CD4-positive, alpha-beta T cell treated with Interferon alpha-2 for 1 hour (primary cell): Measurements from ENCODE around the gene SLC29A2.
"Not testable (repeated sequence)": the region's sequence is repeated elsewhere in the genome, so short reads cannot be mapped to it uniquely, and the experiment has no call there.

ENCODE experiments used
- DNase-seq, 2 donors: peaks; one replicate each; pipeline ENCODE4 v3.0.0-alpha.2; 2020 to 2022

The SLC29A2 gene

DNA sequence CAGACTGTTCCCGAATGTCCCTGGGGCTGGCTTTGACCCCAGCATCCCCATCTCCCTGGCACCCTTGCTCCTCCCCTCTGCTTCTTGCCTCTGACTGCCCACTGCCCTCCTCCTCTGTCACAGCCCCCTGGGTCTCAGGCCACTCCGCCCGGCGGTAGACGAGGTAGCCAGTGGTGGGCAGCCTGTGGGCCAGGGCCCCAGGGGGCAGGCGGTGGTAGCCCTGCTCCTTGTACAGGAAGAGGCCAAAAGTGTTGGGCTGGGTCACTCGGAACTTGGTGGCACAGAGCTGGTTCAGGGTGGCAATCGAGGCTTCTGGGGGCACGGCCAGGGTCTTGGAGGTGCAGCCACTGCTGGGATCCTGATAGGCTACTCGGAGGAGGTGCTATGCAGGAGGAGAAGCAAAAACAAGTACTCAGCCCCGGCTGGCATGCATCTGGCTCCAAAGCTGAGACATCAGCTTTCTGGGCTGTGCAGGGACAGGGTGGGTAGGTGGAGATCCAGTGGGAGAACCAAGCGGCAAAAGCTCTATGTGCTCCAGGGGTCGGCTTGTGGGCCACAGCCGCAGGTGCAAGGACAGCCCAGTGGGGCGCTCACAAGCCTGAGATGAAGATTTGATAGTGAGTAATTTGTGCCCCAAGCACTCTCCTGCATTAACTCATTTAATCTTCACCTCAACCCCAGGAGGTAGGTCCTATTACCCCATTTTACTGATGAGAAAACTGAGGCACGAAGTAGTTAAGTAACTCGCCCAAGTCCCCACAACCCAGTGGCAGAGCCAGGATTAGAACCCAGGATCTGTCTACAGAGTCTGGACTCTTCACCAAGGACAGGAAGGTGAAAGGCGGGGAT lies 39.0 kb downstream of the SLC29A2 start:
- no peak for DNase-seq

DNA sequence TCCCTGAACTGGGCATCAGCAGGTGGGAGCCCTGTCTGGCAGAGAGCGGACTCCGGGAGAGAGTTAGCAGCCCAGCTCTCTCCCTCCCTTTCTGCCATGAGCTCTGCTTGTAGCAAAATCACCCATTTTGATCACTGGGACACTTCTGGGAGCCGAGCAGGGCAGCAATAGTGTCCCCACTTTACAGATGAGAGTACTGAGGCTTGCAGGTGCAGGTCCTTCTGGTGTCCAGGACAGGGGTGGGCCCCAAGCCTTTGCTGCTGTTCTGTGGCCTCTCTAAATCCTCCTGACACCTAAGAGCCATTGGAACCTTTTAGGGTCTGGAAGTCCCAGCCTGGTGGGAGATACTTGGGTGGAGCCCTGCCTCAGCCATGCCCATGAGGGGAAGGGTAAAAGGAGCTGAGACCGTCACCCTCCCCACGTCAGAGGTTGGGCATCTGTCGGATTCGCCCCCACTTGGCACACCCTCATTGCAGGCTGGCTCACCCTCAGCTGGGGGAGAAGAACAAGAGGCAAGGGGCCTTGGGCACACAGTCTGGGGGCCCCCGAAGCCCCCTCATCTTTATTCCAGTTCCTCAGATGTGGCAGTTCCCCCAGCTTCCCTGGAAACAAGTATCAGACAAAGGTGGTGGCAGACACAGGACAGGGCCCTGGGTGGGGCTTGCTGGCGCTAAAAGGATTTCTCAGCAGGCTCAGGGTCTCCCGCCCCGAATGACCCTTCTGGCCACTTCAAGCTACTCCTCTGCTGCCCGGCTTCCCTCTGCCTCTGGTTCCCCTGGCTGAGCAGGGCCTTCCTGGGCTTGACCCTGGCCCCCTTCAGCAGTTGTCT lies 39.8 kb downstream of the SLC29A2 start:
- DNase-seq: no peak

DNA sequence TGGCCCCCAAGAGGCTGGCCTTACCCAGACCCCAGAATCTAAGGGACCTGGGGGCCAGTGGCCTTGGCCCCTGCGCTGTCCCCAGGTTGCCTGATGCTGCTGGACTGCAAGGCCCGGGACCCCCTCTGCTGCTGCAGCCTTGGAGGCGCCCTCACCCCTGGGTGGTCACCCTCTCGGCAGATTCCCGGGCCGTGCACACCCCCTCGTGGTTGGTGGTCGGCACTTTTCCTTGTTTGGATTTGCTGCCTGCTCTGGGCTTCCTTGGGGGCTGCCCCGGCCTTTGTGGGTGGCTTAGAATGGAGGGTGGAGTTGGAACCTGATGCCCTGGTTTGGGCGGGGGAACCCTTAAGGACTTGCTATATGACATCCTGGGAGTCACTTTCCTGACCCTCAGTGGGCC lies 40.6 kb downstream of the SLC29A2 start:
- no peak for DNase-seq

DNA sequence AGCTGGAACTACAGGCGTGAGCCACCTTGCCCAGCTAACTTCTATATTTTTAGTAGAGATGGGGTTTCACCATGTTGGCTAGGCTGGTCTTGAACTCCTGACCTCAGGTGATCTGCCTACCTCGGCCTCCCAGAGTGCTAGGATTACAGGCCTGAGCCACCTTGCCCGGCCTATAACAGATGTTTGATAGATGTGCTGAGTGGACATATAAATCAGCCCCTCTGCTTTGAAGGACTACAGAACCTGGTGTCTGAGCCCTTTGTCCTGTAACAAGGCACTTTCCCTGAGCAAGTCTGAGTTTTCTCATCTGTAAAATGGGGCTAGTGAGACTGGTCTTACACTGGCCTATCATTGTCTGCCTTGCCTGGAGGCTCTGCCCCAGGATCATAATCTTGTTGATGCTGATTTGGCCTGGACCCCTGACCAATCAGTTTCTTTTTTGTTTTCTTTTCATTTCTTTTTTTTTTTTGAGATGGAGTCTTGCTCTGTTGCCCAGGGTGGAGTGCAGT lies 42.3 kb downstream of the SLC29A2 start:
- DNase-seq: no peak

DNA sequence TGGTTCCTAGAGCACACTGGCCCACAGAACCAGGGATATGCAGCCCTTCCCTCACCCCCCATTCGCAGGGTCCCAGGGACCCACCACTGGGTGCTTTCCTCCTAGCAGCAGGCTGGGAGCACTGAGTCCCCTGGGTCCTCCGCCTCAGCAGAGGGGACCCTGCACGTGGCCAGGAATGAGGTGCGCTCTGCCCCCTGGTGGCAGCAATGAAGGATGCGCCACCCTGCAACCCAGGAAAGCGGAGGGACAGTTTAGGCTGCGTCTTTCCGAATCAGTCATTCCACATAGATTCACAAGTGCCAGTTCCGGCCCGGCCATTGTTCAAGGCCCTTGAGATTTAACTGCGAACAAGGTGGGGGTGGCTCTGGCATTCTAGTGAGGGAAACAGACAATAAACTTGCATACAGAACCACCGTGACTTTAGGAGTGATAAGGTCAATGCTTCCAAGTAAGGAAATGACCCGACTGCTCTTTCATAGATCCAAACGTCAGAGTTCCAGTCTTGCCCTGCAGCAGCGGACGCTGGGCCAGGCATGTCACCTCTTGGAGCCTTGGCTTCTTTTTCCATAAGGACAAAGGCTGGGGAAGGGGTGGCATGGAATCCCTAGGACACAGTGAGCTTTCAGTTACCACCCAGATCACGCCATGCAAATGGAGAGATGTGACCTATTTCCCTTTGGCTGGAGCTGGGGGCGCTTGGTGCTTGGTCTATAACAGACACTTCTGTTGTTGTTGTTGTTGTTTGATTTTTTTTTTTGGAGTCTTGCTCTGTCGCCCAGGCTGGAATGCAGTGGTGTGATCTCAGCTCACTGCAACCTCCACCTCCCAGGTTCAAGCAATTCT lies 43.0 kb downstream of the SLC29A2 start:
- DNase-seq: peak; percentile 80 to 87

DNA sequence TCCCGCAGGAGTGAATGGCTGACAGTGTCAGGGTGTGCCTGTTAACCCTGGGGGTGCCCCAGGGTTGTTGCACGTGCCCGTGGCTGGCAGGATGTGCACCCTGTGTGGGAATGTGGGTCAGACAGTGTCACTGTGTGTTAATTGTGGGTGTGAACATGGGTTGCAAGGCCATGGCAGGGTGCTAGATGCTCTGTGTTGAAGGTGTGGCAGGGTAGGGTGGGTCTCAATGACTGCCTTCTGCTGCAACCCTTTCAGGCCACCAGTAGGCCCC lies 43.6 kb downstream of the SLC29A2 start:
- peak; percentile 44 to 69 for DNase-seq

DNA sequence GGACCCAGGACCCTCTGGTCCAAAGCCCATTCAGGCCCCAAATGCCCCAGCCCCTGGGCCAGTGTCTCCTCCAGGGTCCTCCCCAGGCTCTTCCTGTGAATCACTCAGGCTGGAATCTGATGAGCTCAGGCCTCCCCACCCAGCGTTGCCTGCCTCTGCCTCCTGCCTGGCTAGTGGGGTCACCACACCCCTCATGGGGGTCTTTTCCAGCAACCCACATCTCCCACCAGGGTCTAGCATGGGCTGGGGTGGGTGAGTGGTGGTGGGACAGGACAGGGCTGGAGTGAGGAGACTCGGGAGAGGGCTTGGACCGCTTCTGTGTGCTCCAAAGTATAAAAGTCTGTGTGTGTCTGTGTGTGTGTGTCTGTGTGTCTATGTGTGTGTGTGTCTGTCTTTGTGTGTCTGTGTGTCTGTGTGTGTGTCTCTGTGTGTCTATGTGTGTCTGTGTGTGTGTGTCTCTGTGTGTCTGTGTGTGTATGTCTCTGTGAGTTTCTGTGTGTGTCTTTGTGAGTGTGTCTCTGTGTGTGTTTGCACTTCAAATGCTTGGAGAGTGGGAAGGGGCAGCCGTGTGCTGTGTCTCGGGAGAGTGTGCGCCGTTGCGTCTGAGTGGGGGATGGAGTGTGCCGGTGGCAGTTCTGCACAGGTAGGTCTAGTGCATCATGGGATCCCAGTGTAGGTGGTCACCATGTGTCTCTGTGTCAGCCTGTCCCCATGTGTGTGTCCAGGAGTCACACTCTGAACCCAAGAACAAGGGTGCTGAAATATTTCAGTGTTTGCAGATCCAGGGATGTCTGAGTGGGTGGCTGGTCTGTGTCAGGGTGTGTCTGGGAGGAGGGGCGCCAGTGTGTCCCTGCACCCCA lies 44.2 kb downstream of the SLC29A2 start:
- no peak for DNase-seq

DNA sequence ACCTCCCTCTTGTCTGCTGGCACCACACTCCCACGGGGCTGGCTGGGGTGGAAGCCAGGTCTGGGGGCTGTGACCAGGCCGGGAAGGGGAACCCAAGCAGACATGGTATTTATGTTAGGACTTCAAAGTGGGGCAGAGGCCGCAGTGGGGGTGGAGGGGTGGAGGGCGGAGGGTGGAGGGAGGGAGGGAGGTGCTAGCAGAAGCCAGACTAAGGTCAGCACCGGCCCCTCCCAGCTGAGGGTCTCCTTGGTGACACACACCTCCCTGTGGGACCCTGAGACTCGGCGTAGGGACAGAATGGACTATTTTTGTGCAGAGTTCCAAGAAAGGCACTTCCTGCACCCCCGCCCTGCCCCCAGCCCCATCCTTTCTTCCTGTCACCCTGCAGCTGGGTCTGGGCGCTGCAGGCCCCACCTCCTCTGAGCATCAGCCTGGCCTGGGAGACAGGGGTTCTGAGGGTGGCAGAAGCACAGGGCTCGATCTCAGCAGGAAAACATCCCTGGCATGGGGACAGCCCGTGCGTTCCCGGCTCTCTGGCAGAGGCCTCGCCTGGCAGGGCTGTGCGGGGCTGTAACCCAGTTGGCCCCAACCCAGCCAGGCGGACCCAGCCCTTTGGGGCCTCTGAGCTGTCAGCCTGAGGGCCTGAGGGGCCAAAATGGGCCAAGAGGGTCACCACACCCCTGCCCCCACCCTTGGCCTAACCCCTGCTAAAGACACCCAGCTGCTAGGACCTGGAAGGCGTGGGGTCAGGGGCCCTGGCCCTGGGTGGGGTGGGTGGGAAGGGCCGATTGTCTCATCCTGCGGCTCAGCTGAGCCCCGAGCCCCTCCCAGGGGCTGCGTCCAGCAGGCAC lies 45.1 kb downstream of the SLC29A2 start:
- peak; percentile 20 to 46 for DNase-seq

DNA sequence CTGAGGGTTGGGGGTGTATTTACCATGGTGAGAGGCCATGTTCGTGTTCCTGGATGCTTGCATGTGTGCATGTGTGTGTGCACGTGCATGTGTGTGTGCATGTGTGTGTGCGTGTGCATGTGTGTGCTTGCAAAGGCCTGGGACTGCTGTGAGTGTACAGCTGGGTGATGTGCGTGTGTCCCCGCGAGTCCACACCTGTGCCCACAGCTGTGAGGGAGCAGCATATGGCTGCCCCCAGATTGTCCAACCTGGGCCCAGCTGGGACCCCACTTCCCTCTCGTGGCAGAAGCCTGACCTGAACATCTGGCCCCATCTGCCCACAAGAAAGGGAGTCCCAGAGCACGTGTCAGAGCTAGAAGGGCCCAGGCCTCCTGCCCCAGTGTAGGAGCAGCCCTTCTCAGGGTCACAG lies 46.3 kb downstream of the SLC29A2 start:
- DNase-seq: no peak

DNA sequence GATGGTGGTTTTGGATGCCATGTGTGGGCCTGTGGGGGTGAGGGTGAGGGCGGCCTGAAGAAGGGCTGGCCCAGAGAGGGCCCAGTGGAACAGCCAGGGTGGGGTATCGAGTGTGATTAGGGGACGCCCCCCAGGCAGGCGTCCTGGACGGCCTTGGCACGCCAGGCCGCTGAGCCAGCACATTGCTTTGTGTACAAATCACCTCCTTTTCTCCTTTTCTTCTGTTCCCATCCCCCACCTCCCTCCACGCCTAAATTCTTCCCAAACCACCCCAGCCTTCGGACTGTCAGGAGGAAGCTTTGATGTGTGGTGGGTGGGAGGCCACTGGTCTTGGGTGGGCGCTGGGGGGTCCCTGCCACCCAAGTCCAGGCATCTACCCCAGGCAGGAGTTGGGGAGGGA lies 46.9 kb downstream of the SLC29A2 start:
- no peak for DNase-seq

DNA sequence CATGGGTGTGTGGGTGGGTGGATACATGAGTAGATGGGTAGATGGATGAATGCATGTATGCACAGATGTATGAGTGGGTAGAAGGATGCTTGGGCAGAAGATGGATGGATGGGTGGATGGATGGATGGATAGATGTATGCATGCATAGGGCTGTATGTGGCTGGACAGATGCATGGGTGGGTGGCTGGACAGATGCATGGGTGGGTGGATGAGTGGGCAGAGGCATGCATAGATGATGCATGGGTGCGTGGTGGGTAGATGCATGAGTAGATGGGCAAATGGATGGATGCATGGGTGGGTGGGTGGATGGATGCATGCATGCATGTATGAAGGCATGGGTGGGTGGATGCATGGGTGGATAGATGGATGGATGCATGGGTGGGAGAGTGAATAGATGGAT lies 47.9 kb downstream of the SLC29A2 start:
- DNase-seq: no peak

DNA sequence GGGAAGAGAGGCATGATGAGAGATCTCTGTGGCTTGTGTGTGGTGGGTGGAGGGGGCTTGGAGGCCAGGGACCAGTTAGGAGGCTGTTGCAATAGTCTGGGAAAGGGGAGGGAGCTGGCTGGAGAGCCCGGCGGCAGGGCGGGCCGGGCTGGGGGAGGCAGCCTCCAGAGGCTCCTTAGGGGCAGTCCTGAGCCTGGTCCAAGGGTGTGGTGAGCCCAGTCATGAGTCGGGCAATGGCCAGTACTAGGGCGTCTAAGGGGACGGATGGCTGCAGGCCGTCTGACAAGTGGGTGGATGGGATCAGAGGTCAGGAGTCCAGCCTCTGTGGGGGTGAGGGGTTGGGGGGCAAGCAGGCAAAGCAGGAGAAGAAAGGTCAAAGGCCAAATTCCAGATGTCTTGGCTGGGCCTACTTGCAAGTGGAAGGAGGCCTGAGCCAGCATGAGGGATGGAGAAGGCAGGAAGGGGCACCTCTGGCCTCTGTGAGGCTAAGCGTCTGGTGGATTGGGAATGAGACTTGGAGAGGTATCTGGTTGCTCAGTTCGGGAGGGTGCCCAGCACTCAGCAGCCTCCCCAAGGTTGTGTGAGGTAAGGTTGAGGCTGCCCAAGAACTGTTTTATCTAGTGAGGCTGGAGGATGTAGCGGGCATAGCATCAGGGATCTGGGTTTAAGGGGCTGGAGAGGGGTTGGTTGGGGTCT lies 48.7 kb downstream of the SLC29A2 start:
- DNase-seq: no peak

DNA sequence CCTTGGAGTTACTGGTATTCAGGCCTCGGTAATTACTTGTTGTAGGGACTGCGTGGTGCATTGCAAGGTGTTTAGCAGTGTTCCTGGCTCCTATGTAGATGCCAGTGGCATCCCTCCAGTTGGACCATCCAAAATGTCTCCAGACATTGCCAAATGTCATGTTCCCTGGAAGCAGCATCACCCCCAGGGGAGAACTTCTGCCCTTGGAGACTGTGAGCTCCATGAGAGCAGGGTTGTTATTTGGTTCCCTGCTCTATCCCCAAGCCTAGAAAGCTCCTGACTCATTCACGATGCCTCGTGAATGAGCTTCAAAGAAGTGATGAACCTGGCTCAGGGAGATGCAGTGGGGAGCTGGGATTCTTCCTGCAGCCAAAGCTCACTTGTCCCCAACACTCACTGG lies 50.0 kb downstream of the SLC29A2 start:
- DNase-seq: no peak

DNA sequence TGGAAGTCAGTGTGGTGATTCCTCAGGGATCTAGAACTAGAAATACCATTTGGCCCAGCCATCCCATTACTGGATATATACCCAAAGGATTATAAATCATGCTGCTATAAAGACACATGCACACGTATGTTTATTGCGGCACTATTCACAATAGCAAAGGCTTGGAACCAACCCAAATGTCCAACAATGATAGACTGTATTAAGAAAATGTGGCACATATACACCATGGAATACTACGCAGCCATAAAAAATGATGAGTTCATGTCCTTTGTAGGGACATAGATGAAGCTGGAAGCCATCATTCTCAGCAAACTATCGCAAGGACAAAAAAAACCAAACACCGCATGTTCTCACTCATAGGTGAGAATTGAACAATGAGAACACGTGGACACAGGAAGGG lies 50.8 kb downstream of the SLC29A2 start:
- DNase-seq: not testable (repeated sequence)

DNA sequence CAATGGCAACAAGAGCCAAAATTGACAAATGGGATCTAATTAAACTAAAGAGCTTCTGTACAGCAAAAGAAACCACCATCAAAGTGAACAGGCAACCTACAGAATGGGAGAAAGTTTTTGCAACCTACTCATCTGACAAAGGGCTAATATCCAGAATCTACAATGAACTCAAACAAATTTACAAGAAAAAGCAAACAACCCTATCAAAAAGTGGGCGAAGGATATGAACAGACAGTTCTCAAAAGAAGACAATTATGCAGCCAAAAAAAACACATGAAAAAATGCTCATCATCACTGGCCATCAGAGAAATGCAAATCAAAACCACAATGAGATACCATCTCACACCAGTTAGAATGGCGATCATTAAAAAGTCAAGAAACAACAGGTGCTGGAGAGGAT lies 51.3 kb downstream of the SLC29A2 start:
- not testable (repeated sequence) for DNase-seq

DNA sequence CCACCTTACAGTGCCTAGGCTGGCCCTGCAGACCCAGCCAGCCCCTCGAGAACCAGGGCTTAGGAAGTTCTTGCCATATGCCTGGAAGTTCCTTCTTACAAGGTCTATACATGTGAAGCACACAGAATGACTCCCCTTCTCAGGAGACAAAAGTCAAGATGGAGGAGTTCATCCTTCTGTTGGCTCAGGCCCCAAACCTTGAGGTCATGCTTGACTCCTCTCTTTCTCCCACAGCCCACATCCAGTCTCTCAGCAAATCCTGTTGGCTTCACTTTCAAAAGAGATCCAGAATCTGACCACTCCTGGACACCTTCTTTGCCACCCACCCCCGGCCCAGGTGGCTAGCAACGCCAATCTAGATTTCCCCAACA lies 53.0 kb downstream of the SLC29A2 start:
- no peak for DNase-seq

DNA sequence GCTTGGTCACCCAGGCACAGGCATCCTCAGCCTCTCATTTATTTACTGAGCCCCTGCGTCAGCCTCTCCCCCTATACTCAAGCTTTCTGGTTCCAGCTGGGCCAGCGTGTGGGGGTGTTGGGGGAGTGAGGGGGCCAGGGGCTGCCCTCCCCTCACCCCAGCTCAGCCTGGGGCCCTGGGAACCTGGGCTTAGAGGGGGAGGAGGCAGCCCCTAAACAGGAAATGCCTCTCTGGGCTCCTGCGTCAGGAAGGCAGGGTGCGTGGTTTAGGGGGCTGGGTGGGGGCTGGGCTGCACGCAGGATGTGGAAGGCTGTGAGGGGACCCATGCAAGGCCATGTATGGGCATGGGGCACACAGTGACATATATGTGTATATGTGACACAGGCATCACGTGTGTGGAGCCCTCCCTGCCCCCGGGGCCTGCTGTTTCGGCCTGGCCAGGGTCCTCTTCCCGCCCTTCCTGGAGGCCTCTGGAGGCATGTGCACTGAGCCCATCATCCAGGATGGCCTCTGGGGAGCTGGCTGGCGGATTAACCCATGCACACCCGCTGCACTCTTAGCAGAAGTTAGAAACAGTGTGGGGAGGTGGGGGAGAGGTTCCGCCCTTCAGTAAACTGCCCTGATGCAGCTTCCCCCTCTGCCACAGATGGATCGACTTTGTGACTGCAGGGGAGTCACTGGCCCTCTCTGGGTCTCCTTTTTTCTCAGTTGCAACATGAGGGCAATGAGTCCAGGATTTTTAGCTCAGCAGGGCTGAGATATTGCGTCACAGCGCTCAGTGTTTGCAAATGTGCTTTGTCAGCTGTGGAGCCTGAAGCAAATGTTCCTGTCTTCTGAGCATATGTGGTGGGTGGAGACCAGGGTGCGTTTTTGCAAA lies 53.6 kb downstream of the SLC29A2 start:
- peak; percentile 73 to 82 for DNase-seq

DNA sequence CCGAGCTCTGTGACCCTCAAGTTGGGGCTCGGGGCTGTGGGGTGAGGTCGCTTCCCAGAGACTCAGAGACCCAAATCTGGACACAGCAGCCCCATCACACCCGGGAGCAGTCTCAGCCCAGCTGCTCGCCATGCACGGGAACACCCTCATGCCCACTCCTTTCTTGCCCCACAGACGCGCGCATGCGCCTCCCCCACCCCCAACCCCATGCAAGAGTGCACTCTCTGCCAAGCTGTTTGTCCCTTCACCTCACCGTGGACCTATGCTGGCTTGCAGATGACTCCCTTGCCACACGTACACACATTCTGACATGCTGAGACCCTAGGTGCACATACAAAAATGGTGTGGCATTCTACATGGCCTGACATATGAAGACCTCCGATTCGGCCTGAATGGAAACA lies 54.2 kb downstream of the SLC29A2 start:
- peak; percentile 39 to 57 for DNase-seq

DNA sequence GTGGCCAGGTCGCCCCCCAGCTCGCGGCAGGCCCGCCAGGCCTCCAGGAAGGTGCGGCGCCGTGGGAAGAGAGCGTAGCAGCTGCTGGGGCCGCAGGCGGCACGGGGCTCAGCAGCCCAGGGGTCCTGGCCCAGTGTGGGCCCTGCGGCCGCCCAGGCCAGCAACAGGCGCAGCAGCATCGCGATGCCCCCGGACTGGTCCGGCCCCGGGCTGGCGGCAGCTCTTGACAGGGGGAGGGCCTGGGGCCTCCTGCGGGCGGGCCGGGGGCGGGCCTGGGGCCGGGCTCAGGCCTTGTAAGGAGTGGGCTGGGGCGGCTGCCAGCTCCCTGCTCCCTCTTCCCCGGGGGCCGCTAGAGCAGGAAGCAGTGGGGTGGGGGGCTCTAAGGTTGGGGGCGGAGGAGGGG lies 54.7 kb downstream of the SLC29A2 start, which contains the start of gene CD248:
Gene CD248, minus strand, starts transcription at position 196 of the 403 bp plus-strand sequence. Its CDS starts 17 bp downstream, at position 179.
- no peak for DNase-seq
